ENCODE data around the gene ADAMTSL4.

ADAMTSL4 gene

DNA sequence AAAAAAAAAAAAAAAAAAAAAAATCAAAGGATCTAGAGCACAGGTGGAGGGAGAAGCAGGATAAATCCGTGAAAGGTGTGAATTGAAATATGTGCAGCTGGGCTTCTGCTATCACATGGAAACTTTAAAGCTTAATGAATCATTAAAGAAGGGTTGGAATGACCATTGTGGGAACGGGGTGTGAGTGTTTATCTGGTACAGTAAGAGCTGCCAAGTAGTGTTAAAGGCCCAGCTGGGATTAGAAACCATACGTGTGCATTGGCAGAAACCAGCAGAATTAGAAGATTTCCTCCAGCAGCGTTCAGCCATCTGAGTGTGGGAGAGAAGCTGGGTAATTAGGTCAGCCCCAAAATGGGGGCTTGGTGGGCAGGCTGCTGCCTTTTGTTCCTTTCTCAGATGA lies 20.2 kb upstream of the ADAMTSL4 start:
- no peak overlapping the region for H3K4me3 ChIP-seq (ENCODE audit: low read depth, low read length)
- no peak for DNase-seq (ENCODE audit: low read depth)
- TF ChIP-seq, protein P1, sequence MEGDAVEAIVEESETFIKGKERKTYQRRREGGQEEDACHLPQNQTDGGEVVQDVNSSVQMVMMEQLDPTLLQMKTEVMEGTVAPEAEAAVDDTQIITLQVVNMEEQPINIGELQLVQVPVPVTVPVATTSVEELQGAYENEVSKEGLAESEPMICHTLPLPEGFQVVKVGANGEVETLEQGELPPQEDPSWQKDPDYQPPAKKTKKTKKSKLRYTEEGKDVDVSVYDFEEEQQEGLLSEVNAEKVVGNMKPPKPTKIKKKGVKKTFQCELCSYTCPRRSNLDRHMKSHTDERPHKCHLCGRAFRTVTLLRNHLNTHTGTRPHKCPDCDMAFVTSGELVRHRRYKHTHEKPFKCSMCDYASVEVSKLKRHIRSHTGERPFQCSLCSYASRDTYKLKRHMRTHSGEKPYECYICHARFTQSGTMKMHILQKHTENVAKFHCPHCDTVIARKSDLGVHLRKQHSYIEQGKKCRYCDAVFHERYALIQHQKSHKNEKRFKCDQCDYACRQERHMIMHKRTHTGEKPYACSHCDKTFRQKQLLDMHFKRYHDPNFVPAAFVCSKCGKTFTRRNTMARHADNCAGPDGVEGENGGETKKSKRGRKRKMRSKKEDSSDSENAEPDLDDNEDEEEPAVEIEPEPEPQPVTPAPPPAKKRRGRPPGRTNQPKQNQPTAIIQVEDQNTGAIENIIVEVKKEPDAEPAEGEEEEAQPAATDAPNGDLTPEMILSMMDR (IDR thresholded peaks at IDR 0.05; ENCODE audit: low read depth, low read length), result no peak
- TF ChIP-seq MYC (IDR thresholded peaks at IDR 0.05; ENCODE audit: low read depth, low read length), result no peak
- TF ChIP-seq POLR2A (IDR thresholded peaks at IDR 0.05; ENCODE audit: extremely low read depth, insufficient read length), result no peak
- TF ChIP-seq, protein P2, sequence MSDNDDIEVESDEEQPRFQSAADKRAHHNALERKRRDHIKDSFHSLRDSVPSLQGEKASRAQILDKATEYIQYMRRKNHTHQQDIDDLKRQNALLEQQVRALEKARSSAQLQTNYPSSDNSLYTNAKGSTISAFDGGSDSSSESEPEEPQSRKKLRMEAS (IDR thresholded peaks at IDR 0.05; ENCODE audit: low read depth, low read length), result no peak

DNA sequence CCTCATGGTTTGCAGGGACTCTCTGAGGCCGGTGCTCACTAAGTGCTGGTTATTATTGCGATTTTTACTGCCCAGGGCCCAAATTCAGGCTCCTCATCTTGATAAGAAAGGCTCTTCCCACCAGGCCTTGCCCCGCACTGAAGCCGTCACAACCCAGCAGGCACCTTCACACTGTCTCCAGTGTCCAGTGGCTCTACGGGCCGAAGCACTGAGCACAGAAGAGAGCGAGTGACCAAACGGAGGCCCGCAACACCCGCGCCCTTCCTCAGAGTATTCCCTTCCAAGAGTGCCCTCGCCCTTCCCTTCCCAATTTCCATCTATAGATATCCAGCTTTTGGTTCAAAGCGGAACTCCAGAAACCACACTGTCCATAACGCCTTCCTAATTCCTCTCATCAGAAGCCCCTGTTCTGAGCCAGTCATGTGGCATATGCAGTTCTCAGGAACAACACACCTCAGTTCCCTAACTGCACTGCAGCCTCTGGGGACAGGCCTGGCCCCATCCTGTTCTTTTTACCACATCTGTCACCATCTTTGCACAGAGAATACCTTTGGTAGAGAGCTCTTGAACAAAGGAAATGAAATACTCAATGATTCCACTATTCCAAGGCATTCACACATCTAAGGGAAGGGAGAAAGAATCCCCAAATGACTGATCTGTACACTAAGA lies 18.6 kb upstream of the ADAMTSL4 start:
- H3K4me3 ChIP-seq (ENCODE audit: low read depth, low read length), result no peak overlapping the region
- DNase-seq (ENCODE audit: low read depth), result no peak
- TF ChIP-seq, protein P1 (IDR thresholded peaks at IDR 0.05; ENCODE audit: low read depth, low read length), result no peak
- TF ChIP-seq, protein P2 (IDR thresholded peaks at IDR 0.05; ENCODE audit: low read depth, low read length), result no peak
- TF ChIP-seq MYC (IDR thresholded peaks at IDR 0.05; ENCODE audit: low read depth, low read length), result no peak
- no peak for TF ChIP-seq POLR2A (IDR thresholded peaks at IDR 0.05; ENCODE audit: extremely low read depth, insufficient read length)

DNA sequence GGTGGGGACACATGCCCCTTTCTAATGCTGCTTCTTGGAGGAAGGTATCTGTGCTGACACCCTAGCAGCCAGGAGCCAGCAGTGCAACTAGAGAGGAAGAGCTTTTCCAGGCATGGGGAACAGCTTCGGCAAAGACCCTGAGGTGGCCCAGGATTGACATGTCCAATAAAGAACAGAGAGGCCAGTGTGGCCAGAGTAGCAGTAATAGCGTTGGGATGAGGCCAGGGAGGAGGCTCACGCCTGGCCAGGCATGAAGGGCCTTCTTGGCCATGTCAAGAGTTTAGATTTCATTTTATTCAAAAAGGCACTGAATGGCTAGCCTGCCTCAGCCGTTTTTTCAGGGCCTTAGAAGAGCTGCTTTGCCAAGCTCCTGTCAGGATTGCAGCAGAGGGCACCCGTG lies 16.3 kb upstream of the ADAMTSL4 start:
- H3K4me3 ChIP-seq (ENCODE audit: low read depth, low read length), result no peak overlapping the region
- DNase-seq (ENCODE audit: low read depth), result no peak
- TF ChIP-seq, protein P2 (IDR thresholded peaks at IDR 0.05; ENCODE audit: low read depth, low read length), result no peak
- TF ChIP-seq MYC (IDR thresholded peaks at IDR 0.05; ENCODE audit: low read depth, low read length) (no peak), POLR2A (IDR thresholded peaks at IDR 0.05; ENCODE audit: extremely low read depth, insufficient read length) (no peak)
- TF ChIP-seq, protein P1 (IDR thresholded peaks at IDR 0.05; ENCODE audit: low read depth, low read length), result no peak

DNA sequence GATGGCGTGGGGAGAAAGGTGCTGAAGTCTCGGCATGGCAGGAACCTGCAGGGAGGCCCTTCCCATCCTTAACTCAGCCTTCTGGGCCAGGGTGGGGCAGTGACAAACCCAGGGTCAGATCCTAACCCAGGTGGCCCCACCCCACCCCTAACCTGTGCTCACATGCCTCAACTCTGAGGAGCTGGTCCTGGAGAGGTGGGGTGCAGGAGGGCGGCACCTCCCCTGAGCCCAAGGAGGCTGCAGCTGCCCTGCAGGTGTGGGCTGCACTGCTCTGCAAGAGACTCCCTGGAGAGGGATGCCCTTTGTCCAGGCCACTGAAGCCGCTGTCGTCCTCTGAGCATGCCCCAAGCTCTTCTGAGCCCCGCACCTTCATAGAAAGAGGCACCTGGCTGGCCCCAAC lies 15.2 kb upstream of the ADAMTSL4 start:
- DNase-seq (ENCODE audit: low read depth), result no peak
- TF ChIP-seq, protein P1 (IDR thresholded peaks at IDR 0.05; ENCODE audit: low read depth, low read length), result no peak
- no peak for TF ChIP-seq POLR2A (IDR thresholded peaks at IDR 0.05; ENCODE audit: extremely low read depth, insufficient read length)
- TF ChIP-seq MYC (IDR thresholded peaks at IDR 0.05; ENCODE audit: low read depth, low read length), result no peak
- TF ChIP-seq, protein P2 (IDR thresholded peaks at IDR 0.05; ENCODE audit: low read depth, low read length), result no peak
- H3K4me3 ChIP-seq (ENCODE audit: low read depth, low read length), result no peak overlapping the region

DNA sequence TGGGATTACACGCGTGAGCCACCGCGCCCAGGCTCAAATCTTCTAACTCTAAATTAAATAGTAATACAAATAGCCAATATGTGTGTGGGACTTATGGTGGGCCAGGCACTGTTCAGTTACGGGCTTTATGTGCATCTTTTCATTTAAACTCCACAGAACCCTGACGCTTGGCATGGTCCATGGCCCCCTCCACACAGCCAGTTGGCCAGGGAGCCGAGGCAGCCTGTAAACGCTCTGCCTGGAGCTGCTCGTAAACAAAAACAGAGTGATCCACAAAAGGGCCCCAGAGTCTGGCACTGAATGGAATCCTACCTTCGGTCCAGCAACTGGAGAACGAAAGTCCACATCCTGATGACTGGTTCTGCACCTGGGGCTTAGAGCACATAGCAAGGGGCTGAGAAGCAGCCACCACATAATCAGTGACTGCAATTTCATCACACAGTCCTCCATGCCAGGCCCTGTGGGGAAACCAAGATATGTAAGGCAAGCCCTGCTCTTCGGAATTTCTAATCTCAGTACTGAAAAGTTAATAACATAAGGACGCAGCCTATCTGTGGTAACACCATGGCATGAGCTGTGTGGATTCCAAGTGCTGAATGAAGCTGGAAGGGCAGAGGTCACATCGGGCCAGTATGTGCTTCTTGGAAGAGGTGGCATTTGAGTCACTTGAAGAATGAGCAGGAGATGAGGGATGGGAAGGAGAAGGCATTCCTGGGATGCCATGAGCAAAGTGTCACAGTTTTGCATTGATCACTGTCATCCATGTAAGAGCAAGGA lies 13.5 kb upstream of the ADAMTSL4 start:
- DNase-seq (ENCODE audit: low read depth), result no peak
- no peak overlapping the region for H3K4me3 ChIP-seq (ENCODE audit: low read depth, low read length)
- TF ChIP-seq MYC (IDR thresholded peaks at IDR 0.05; ENCODE audit: low read depth, low read length), result no peak
- no peak for TF ChIP-seq POLR2A (IDR thresholded peaks at IDR 0.05; ENCODE audit: extremely low read depth, insufficient read length)
- TF ChIP-seq, protein P2 (IDR thresholded peaks at IDR 0.05; ENCODE audit: low read depth, low read length), result no peak
- TF ChIP-seq, protein P1 (IDR thresholded peaks at IDR 0.05; ENCODE audit: low read depth, low read length), result no peak

Measured in NB4 (cell line).